ENCODE results near the gene GATA2. TPM values are rescaled to one million over a fixed set of nuclear protein-coding genes. Genes with fewer than 3 reads are reported as not detected.

Gene GATA2
- 100 to 1,000 TPM; 181 to 275 TPM for total RNA-seq

DNA sequence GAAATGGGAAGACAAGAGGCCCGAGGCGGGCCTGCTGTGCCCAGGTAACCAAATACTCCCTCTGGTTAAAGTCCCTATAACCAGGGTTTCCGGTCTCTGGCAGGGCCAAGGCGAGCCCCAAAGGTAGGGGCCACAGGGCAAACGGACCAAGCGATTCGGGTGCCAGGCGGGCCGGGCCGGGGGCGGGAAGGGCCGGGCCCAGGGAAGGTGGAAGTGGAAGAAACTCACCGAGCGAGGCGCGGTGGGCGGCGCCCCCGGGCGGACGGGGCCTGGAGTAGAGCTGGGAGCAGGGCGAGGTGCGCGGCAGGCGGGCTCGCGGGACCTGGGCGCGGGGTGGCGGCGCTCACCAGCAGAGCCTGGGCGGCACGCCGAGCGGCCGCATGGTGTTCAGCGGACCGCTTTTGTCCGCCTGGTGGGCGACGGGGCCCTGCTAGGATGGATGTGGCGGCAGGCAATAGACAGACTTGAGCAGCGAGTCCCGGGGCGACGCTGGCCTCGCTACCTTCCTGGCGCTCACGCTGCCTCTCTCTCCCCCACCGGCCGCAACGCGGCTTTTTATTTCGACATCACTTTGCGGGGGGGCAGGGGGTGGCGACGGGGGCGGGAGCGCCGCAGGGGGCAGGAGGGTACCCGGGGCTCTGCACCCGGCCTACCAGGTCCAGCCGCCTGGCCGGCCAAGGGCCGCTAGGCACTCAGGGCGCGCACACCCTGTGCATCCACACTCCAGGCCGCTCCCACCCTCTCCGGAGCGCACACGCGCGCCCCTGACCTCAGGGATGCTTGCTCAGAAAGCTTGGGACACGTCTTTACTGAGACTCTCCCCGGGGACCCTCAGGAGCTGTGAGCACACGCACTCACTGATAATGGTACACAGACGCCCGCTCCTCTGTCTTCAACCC is at the start of gene GATA2:
TSS of gene GATA2 (minus strand) at position 531 of the 899 bp plus-strand sequence. CDS start 6,170 bp downstream, outside the sequence.
- Histone ChIP-seq H3K4me1 (replicated peaks) (no peaks in the 10 kb centered on the region), H3K9me3 (no peaks in the 10 kb centered on the region), H3K27ac (peak within 1 kb of the TSS; percentile 99), H3K4me3 (peak within 1 kb of the TSS; percentile 85 to 93), H3K36me3 (no peaks in the 10 kb centered on the region), H3K27me3 (replicated peaks; ENCODE audit: insufficient read depth) (no peaks in the 10 kb centered on the region)
- intact Hi-C loops (cut with DNase I) = no loop called here
- peak; percentile 59 for DNase-seq (ENCODE audit: low spot score)
- WGBS = 4% methylated on average over 78 of the region's 78 CpGs
- TF ChIP-seq POLR2A (IDR thresholded peaks at IDR 0.05) = peak; percentile 71
- TF ChIP-seq POLR2AphosphoS5 (IDR thresholded peaks at IDR 0.05) = peak; percentile 47
- TF ChIP-seq, protein P1, sequence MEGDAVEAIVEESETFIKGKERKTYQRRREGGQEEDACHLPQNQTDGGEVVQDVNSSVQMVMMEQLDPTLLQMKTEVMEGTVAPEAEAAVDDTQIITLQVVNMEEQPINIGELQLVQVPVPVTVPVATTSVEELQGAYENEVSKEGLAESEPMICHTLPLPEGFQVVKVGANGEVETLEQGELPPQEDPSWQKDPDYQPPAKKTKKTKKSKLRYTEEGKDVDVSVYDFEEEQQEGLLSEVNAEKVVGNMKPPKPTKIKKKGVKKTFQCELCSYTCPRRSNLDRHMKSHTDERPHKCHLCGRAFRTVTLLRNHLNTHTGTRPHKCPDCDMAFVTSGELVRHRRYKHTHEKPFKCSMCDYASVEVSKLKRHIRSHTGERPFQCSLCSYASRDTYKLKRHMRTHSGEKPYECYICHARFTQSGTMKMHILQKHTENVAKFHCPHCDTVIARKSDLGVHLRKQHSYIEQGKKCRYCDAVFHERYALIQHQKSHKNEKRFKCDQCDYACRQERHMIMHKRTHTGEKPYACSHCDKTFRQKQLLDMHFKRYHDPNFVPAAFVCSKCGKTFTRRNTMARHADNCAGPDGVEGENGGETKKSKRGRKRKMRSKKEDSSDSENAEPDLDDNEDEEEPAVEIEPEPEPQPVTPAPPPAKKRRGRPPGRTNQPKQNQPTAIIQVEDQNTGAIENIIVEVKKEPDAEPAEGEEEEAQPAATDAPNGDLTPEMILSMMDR (IDR thresholded peaks at IDR 0.05) = peak in 1 of 4 experiments; percentile 46

DNA sequence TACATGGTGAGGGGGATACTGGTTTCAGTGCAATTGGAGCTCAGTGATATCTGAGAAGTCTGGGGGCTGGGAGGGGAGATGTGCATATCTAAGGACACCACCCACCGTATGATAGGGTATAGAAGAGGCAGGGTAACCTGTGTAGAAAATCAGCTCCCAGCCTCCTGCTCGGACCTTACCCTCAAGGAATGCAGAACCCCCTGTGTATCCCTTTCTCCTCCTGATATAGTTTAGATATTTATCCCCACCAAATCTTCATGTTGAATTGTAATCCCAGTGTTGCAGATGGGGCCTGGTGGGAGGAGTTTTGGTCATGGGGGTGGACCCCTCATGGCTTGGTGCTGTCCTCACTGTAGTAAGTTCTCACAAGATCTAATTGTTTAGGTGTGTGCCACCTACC is 48.2 kb upstream of the GATA2 start:
- TF ChIP-seq POLR2A (IDR thresholded peaks at IDR 0.05) (no peak), POLR2AphosphoS5 (IDR thresholded peaks at IDR 0.05) (no peak)
- TF ChIP-seq, protein P1 (IDR thresholded peaks at IDR 0.05) = no peak
- 97% methylated on average over 2 of the region's 2 CpGs for WGBS
- no peak for DNase-seq (ENCODE audit: low spot score)
- Histone ChIP-seq H3K27me3 (replicated peaks; ENCODE audit: insufficient read depth) (no peaks in the 10 kb centered on the region), H3K36me3 (no peaks in the 10 kb centered on the region), H3K4me3 (no peak overlapping the region), H3K27ac (no peak overlapping the region), H3K4me1 (replicated peaks) (no peaks in the 10 kb centered on the region), H3K9me3 (no peaks in the 10 kb centered on the region)
- intact Hi-C loops (cut with DNase I) = no loop called here

DNA sequence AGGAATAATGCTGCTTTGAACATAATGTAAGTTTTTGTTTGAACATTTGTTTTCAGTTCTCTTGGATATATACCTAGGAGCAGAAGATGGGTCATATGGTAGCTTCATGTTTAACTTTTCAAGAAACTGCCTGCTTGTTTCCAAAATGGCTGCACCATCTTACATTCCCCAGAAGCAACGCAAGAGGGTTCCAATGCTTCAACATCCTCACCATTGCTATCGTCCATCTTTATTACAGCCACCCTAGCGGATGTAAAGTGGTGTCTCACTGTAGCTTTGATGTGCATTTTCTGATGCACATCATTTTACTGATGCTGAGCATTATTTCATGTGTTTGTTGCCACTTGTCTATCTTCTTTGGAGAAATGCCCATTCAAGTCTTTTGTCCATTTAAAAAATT is 46.4 kb upstream of the GATA2 start:
- Histone ChIP-seq H3K4me1 (replicated peaks) (no peaks in the 10 kb centered on the region), H3K36me3 (no peaks in the 10 kb centered on the region), H3K27me3 (replicated peaks; ENCODE audit: insufficient read depth) (no peaks in the 10 kb centered on the region), H3K27ac (no peak overlapping the region), H3K9me3 (no peaks in the 10 kb centered on the region), H3K4me3 (no peak overlapping the region)
- intact Hi-C loops (cut with DNase I) = no loop called here
- DNase-seq (ENCODE audit: low spot score) = no peak
- TF ChIP-seq, protein P1 (IDR thresholded peaks at IDR 0.05) = no peak
- no peak for TF ChIP-seq POLR2A (IDR thresholded peaks at IDR 0.05)
- no peak for TF ChIP-seq POLR2AphosphoS5 (IDR thresholded peaks at IDR 0.05)
- 99% methylated on average over 3 of the region's 3 CpGs for WGBS

DNA sequence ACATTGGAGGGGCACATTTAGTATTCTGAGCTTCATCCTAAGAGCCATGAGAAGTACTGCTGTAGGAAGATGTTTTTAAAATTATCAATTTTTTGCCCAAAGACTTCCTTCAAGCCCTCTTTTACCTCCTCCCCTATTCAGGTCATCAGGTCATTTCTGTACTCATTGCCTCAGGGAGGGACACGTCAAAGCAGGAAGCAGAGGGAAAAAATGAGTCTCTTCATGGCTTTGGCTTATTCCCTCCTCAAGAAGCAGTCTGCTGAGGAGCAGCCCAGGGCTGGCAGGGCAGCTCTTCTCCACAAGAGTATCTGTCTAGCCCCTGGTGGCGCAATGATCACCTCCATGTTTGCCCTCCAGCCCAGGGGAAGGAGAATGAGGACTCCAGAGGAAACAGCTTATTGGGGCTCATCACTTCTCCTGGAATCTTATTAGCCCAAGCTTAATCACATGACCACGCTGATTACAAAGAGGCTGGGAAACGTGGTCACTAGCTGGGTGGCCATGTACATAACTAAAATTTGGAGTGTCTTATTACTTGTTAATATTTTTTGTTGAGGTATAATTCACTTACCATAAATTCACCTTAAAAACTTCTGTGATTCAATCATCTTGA is 44.2 kb upstream of the GATA2 start:
- H3K4me3 ChIP-seq = no peak overlapping the region
- TF ChIP-seq POLR2A (IDR thresholded peaks at IDR 0.05) (no peak), POLR2AphosphoS5 (IDR thresholded peaks at IDR 0.05) (no peak)
- TF ChIP-seq, protein P1 (IDR thresholded peaks at IDR 0.05) = no peak
- WGBS = 80% methylated on average over 4 of the region's 4 CpGs
- no peaks in the 10 kb centered on the region for H3K36me3 ChIP-seq
- no peaks in the 10 kb centered on the region for H3K27me3 ChIP-seq (replicated peaks; ENCODE audit: insufficient read depth)
- intact Hi-C loops (cut with DNase I) = no loop called here
- no peaks in the 10 kb centered on the region for H3K4me1 ChIP-seq (replicated peaks)
- no peak for DNase-seq (ENCODE audit: low spot score)
- H3K27ac ChIP-seq = no peak overlapping the region
- no peaks in the 10 kb centered on the region for H3K9me3 ChIP-seq

Data from prostate gland (tissue), 2 donors.